ENCODE results near the gene TMEM198.

The TMEM198 gene

GRCh38 chr2:219520079-219520478 lies 23.7 kb upstream of the TMEM198 start:
- no peak for DNase-seq (ENCODE audit: low read depth)
- H3K4me3 ChIP-seq (ENCODE audit: low read length), result no peak overlapping the region
- TF ChIP-seq CTCF (IDR thresholded peaks at IDR 0.05; ENCODE audit: insufficient read depth, low read depth, low read length, missing control alignments), result no peak

- no peak overlapping the region for H3K4me3 ChIP-seq (ENCODE audit: low read length)
- peak; percentile 58 for TF ChIP-seq CTCF (IDR thresholded peaks at IDR 0.05; ENCODE audit: insufficient read depth, low read depth, low read length, missing control alignments)
- peak; percentile 30 for DNase-seq (ENCODE audit: low read depth)
Measured at GRCh38 chr2:219521066-219521880, 22.6 kb upstream of the TMEM198 start.

GRCh38 chr2:219522111-219523030 lies 21.5 kb upstream of the TMEM198 start:
- no peak overlapping the region for H3K4me3 ChIP-seq (ENCODE audit: low read length)
- TF ChIP-seq CTCF (IDR thresholded peaks at IDR 0.05; ENCODE audit: insufficient read depth, low read depth, low read length, missing control alignments), result no peak
- DNase-seq (ENCODE audit: low read depth), result peak; percentile 81

- DNase-seq (ENCODE audit: low read depth), result no peak
- TF ChIP-seq CTCF (IDR thresholded peaks at IDR 0.05; ENCODE audit: insufficient read depth, low read depth, low read length, missing control alignments), result no peak
- H3K4me3 ChIP-seq (ENCODE audit: low read length), result no peak overlapping the region
Measured at GRCh38 chr2:219523031-219523671, 20.7 kb upstream of the TMEM198 start.

GRCh38 chr2:219524817-219525216 lies 19.0 kb upstream of the TMEM198 start:
- TF ChIP-seq CTCF (IDR thresholded peaks at IDR 0.05; ENCODE audit: insufficient read depth, low read depth, low read length, missing control alignments), result no peak
- no peak for DNase-seq (ENCODE audit: low read depth)
- H3K4me3 ChIP-seq (ENCODE audit: low read length), result no peak overlapping the region

GRCh38 chr2:219525533-219526232 lies 18.1 kb upstream of the TMEM198 start:
- no peak overlapping the region for H3K4me3 ChIP-seq (ENCODE audit: low read length)
- DNase-seq (ENCODE audit: low read depth), result no peak
- TF ChIP-seq CTCF (IDR thresholded peaks at IDR 0.05; ENCODE audit: insufficient read depth, low read depth, low read length, missing control alignments), result no peak

All from epithelial cell of esophagus (primary cell).